ENCODE measurements around the gene TATDN2.
A peak's percentile ranks its signal among the peaks of the same experiment; 100 is the strongest.

The TATDN2 gene

GRCh38 chr3:10234526-10235230, 13.6 kb upstream of the TATDN2 start:
- DNase-seq (ENCODE audit: low read depth in 1 of 2, low spot score in 1 of 2), result no peak

GRCh38 chr3:10235551-10235950, 12.7 kb upstream of the TATDN2 start:
- no peak for DNase-seq (ENCODE audit: low read depth in 1 of 2, low spot score in 1 of 2)

GRCh38 chr3:10238345-10239183, 9.7 kb upstream of the TATDN2 start:
- DNase-seq (ENCODE audit: low read depth in 1 of 2, low spot score in 1 of 2), result no peak

- no peak for DNase-seq (ENCODE audit: low read depth in 1 of 2, low spot score in 1 of 2)
These were observed 7.5 kb upstream of the TATDN2 start for GRCh38 chr3:10240799-10241198.

GRCh38 chr3:10242182-10243065, 5.8 kb upstream of the TATDN2 start:
- peak; percentile 43 to 62 for DNase-seq (ENCODE audit: low read depth in 1 of 2, low spot score in 1 of 2)

- no peak for DNase-seq (ENCODE audit: low read depth in 1 of 2, low spot score in 1 of 2)
These were observed 4.2 kb upstream of the TATDN2 start for GRCh38 chr3:10244009-10244408.

GRCh38 chr3:10245081-10245712, 3.1 kb upstream of the TATDN2 start:
- DNase-seq (ENCODE audit: low read depth in 1 of 2, low spot score in 1 of 2), result no peak

GRCh38 chr3:10247679-10248183, 528 bp upstream of the TATDN2 start:
- DNase-seq (ENCODE audit: low read depth in 1 of 2, low spot score in 1 of 2), result no peak

- peak; percentile 19 to 35 for DNase-seq (ENCODE audit: low read depth in 1 of 2, low spot score in 1 of 2)
These were observed 907 bp downstream of the TATDN2 start for GRCh38 chr3:10248984-10249748.

GRCh38 chr3:10249833-10250232, 1.6 kb downstream of the TATDN2 start:
- DNase-seq (ENCODE audit: low read depth in 1 of 2, low spot score in 1 of 2), result no peak

- no peak for DNase-seq (ENCODE audit: low read depth in 1 of 2, low spot score in 1 of 2)
These were observed 2.7 kb downstream of the TATDN2 start for GRCh38 chr3:10251006-10251405.

GRCh38 chr3:10253731-10254130, 5.5 kb downstream of the TATDN2 start:
- DNase-seq (ENCODE audit: low read depth in 1 of 2, low spot score in 1 of 2), result no peak

- DNase-seq (ENCODE audit: low read depth in 1 of 2, low spot score in 1 of 2), result no peak
These were observed 7.6 kb downstream of the TATDN2 start for GRCh38 chr3:10255835-10256234.

- no peak for DNase-seq (ENCODE audit: low read depth in 1 of 2, low spot score in 1 of 2)
These were observed 10.8 kb downstream of the TATDN2 start for GRCh38 chr3:10259036-10259435.

- DNase-seq (ENCODE audit: low read depth in 1 of 2, low spot score in 1 of 2), result no peak
These were observed 11.5 kb downstream of the TATDN2 start for GRCh38 chr3:10259798-10260197.

- DNase-seq (ENCODE audit: low read depth in 1 of 2, low spot score in 1 of 2), result no peak
These were observed 12.0 kb downstream of the TATDN2 start for GRCh38 chr3:10260211-10260701.

- DNase-seq (ENCODE audit: low read depth in 1 of 2, low spot score in 1 of 2), result no peak
These were observed 13.8 kb downstream of the TATDN2 start for GRCh38 chr3:10262027-10262426.

GRCh38 chr3:10263646-10264363, 15.5 kb downstream of the TATDN2 start:
- peak; percentile 39 to 58 for DNase-seq (ENCODE audit: low read depth in 1 of 2, low spot score in 1 of 2)

- no peak for DNase-seq (ENCODE audit: low read depth in 1 of 2, low spot score in 1 of 2)
These were observed 17.6 kb downstream of the TATDN2 start for GRCh38 chr3:10265833-10266232.
